HG02623 (cell line): ENCODE data around the gene OPTN.
"Not testable (repeated sequence)": the region's sequence is repeated elsewhere in the genome, so short reads cannot be mapped to it uniquely, and the experiment has no call there.

ENCODE experiments used
- ATAC-seq: cut with Tn5 transposase; IDR thresholded peaks from one replicate; pipeline ENCODE4 v1.9.1; 2021; ENCODE audit warnings: moderate library complexity; ENCODE audit not compliant: unreplicated experiment

Gene OPTN

DNA sequence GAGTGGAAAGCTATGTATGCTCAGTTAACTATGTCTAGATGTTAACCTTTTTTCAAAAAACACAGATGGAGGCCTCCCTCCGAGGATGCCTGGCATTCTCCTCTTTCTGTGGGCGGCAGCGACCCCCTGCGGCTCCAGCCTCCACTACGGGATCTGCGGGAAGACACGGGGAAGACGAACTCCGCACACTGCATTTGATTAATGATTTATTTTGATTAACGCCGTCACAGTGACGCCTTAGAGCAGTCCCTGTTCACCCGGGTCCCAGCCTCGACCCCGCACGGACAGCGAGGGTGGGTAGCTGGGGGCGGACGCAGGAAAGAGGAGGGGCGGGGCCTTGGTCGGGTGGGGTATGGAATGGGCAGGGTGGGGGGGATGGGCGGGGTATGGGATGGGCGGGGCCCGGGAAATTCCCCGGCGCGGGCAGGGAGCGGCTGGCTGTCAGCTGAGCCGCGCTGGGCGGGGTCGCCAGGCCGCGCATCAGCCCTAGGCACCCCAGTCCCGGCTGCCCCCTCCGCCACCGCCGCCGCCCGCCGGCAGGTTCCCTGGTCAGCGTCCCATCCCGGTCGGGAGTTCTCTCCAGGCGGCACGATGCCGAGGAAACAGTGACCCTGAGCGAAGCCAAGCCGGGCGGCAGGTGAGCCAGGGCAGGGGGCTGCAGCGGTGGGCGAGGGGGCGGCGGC lies at the start of gene OPTN:
TSS of gene OPTN (plus strand) at position 498 of the 683 bp plus-strand sequence. CDS start 8,960 bp downstream, outside the sequence.
- ATAC-seq: peak; percentile 60

DNA sequence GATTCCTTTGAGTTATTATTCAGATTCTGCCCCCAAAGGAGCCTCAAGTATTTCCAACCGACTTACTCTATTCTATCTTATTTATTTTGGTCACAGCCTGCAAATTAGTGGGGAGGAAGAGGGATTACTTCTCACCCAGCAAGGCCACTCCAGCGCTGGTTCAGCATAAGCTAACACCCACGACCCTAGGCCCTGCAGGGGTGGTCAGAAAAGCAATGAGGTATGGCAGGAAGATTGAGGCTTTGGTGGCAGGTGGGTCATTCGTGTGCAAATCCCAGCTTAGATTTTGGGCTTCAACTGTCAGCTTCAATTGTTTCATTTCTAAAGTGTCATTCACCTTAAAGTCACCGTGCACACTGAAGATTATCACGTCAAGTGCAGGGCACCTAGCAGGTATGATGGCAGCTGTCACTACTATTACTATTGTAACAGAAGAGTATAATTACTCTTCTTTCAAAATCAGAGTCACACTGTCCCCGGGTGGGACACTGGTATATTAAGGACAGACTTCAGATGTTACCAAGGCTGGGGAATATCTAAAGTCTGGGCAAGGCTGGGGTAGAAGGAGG lies 48.8 kb upstream of the OPTN start:
- no peak for ATAC-seq

DNA sequence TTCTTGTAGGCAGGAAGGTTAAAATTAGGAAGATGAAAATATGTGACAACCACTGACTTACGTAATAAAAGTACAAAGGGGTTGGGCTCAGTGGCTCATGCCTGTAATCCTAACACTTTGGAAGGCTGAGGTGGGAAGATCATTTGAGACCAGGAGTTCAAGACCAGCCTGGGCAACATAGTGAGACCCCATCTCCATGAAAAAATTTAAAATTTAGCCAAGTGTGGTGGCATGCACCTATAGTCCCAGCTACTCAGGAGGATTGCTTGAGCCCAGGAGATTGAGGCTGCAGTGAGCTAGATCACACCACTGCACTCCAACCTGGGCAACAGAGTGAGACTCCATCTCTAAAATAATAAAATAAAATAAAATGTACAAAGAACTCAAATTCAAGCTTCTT lies 46.8 kb upstream of the OPTN start:
- not testable (repeated sequence) for ATAC-seq

DNA sequence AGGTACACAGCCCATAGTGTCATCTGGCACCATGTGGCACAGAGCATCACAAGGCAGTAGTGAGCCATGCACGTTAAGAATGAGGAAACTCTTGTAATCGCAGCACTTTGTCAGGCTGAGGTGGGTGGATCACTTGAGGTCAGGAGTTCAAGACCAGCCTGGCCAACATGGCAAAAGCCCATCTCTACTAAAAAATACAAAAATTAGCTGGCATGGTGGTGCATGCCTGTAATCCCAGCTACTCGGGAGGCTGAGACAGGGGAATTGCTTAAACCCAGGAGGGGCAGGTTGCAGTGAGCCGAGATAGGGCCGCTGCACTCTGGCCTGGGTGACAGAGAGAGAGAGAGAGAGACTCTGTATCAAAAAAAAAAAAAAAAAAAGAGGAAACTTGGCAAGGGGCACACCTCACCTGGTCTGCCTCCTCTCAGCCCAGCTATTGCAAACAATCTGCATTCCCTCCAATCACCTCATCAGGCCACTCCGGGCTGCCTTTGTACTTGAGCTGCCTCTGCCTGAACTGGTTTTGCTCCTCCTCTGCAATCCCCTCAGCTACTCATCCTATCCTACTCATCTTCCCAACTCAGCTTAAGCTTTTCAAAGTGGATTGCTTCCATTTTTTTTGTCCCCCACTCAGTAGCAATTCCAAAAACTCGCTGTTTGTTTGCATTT lies 46.0 kb upstream of the OPTN start:
- ATAC-seq: no peak

DNA sequence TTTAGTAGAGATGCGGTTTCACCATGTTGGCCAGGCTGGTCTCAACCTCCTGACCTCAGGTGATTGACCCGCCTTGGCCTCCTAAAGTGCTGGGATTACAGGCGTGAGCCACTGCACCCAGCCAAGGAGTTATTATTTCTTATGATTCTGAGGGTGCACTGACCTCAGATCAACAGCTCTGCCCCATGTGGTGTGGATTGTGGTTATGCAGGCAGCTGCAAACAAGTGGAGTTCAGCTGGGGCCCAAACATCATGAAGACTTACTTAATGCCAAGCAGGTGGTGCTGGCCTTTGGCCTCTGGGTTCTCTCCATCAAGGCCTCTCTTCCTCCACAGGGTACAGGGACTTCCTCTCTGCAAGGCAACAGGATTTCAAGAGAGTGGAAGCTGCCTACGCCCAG lies 45.1 kb upstream of the OPTN start:
- no peak for ATAC-seq

DNA sequence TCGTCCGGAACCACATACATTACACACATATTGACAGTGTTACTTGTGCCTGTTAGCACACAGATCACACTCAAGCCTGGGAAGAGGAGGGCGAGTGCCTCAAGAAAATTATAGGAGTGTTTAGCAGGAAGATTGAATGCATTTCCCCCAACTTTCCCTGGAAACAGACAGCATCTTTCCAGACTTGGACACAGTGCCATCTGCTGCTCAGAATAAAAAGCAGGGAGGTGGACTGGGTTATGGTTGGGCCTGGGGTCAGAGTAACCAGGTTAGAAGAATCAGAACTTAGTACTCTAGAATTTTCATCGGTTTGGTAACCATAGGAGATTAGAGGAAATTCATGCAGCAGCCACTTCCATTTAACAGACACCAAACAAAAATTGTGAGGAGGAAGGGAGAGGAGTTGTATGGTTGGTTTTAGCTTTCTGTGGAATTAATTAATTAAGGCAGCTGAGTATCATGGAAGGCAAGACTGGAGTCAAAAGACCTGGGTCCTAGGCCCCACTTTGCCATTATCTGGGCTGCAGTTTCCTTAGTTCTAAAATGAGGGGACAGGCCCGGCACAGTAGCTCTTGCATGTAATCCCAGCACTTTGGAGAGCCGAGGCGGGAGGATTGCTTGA lies 43.4 kb upstream of the OPTN start:
- no peak for ATAC-seq

DNA sequence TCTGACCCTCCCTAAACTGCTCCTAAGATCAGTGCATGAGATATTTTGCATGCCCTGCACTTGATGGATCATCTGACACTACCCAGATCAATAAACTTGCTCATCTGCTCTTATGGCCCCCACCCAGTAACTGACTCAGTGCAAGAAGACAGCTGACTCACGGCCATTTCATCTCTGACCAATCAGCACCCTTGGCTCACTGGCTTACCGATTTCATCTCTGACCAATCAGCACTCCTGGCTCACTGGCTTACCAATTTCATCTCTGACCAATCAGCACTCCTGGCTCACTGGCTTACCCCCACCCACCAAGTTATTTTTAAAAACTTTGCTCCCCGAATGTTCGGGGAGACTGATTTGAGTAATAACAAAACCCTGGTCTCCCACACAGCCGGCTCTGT lies 37.2 kb upstream of the OPTN start:
- ATAC-seq: no peak

DNA sequence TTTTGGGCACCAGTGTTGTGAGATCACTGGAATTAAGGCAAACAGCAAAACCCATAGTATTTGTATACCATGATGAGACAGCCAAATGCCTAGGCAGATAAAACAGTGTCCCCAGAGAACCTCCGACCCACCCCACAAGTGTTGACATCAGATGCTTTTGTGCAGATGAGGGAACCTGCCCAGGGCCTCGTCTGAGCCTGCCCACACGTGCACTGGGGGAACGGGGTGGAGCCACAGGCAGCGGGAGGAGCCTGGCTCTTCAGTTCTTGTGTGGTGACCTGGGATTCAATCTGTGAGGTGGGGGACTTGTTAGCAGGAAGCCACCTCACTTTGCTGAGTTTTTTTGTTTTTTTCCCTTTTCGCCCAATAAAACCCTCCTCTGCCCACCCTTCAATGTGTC lies 33.4 kb upstream of the OPTN start:
- no peak for ATAC-seq

DNA sequence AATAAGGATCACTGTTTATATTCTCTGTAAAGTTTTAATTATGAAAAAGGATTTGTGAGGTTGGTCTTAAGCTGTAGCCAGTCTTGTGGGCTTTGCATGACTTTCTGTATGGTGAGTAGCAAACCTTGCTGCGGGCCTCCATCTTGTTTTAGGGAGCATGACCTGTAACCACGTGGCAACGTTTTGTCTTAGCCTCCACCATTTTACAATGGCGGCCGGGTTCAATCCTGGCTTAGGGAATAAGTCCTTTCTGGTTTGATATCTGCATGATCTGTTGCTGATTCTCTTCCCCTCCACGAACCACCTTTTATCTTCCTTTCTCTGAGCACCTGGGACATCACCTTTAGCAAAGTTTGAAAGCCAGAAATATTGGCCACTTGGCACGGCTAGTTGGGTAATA lies 32.5 kb upstream of the OPTN start:
- no peak for ATAC-seq

DNA sequence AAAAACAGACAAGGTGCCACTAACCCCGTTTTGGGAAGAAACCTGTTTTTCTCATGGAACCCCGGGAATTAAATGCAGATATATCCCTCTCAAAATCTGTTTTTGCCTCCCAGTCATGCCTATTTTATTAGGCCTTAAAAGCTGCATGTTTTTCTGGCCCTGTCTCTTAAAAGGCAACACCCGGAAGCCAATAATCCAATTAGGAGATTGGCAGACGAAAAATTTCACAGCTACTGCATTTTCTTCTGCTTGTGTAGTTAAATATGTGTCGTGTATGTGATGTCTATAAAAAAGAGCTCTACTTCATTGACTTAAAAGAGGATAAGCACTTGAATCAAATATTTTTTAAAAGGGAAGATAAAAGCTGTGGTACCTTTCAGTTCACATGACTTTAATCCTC lies 31.9 kb upstream of the OPTN start:
- ATAC-seq: no peak

DNA sequence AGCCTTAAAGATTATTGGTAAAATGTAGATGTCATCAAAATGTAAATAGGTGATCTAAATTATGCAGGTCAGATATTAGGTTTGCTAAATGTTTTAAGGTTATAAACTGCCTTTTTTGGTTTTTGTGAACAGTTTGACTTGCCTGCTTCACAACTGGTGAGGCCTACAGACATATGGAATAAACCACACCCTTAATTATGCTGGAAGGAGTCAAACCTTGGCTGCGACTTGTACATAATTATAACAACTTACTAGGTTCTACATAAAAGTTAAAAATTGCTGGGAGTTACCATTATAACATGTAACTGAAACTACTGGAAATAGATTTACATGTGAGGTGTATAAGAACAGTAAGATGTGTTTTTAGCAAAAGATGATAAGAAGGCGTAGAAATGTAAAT lies 31.5 kb upstream of the OPTN start:
- no peak for ATAC-seq

DNA sequence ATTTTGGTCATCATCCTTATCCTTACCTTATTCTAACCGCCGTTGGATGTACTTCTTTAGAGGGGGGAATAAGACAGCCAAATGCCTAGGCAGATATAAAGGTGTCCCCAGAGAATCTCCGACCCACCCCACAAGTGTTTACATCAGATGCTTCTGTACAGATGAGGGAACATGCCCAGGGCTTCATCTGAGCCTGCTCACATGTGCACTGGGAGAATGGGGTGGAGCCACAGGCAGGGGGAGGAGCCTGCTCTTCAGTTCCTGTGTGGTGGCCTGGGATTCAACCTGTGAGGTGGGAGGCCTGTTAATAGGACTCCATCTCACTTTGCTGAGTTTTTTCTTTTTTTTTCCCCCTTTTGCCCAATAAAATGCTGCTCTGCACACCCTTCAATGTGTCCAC lies 27.6 kb upstream of the OPTN start:
- no peak for ATAC-seq

DNA sequence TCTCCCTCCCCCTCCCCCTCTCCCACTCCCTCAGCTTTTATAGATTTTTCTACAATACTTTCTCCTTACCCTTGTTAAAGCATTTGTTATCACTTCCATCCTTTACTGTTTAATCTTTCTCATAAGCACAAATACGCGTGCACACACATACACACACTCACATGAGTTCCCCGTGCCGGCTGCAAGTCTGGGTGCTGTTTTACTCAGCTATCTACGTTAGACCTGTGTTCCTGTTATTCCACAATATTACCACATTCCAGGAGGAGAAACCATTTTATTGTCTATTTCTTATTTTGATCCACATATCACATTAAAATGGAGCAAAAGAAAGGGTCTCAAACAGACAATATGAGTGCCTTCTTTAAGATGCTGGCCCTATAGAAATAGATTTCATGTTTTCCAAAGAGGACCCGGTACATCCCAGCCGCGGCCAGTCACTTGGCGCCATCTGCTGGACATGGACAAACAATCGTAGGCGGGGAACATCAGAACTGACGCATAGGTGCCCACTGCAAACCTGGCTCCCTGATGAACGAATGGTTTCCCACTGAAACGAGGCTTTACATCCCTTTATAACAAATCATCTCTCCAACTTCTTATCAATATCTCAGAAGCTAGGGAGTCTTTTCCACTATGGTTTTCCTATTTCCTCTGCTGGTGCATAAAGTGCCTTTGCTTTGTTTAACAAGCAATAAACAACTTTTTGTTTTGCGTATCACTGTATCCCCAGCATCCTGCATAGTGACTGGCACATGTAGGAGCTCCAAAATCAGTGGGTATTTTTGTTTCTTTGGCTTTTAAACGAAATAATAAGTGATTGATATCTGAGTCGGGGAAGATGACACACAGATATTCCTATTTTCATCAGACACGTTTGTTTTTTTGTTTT lies 25.2 kb upstream of the OPTN start:
- ATAC-seq: no peak

DNA sequence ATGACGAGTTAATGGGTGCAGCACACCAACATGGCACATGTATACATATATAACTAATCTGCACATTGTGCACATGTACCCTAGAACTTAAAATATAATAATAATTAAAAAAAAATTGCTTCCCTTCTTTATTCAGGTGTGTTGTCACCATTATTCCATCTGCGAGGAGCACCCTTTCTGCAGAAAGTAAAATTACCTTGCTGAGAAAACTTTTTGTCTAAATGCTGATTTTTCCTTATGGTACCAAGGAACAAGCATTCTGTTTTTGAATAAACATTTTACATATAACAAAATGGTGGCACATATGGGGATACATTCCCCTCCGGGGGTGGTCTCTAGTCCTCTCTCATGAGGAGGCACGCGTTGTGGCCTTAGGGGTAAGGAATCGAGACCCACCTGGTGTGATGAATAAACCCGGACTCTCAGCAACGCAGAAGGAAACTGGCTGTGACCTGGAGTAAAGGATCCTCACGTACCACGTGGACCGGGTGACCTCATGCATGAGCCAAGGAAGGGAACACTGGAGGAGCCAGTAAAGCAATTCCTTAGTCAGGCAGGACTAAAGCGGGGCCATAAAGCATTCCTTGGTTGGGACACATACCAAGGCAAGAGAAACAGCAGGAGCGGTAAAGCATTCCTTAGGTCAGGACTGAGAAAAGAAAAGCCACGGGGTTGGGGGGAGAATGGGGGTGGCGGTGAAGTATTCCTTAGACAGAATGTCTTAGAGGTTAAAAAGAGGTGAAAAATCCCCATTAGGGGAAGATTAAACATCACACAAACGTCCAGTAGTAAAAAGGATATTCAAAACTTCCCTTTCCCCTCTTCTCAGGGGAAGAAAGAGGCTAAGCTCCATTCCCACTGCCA lies 20.8 kb upstream of the OPTN start:
- ATAC-seq: no peak

DNA sequence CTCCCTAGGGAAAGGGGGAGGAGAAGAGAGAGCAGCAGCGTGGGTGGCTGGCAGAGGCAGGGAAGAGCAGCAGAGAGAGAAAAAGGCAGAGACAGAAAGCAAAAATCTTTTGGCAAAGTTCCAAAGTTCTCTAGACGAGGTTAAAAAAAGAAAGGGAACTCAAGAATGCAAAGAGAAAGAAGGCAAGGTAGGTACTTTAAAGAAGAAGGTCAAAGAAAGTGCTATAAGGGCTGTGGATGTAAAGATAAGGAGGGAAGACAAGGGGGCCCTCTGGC lies 20.2 kb upstream of the OPTN start:
- no peak for ATAC-seq

DNA sequence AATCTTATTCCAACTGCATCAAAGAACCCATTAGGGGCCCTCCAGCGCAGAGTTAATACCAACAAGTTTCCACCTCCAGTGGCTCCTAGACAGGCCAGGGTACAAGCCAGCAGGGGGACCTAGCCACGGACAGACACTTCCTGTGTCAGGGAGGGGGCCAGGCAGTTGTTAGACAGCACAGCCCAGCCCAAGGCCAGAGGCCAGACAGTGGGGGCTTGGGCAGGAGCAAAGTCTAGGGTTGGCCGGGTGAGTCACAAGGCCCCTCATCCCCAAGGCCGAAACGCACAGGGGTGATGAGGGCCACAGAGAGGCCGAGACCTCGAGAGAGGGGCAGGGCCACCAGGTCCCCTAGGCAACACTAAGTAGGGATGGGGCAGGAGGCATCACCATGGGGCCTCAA lies 19.3 kb upstream of the OPTN start:
- ATAC-seq: no peak

DNA sequence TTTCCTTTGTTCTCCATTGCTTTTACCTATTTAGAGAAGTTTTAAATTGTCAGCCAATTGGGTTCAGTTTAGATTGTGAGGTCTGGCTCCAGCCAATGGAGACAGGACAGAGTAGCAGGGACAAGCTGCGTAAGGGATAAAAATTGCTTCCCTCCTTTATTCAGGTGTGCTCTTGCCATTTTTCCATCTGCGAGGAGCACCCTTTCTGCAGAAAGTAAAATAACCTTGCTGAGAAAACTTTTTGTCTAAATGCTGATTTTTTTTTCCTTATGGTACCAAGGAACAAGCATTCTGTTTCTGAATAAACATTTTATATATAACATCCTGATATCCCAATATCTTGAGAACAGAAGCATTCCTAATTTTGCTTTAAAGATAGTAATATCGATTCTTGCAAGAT lies 16.3 kb upstream of the OPTN start:
- not testable (repeated sequence) for ATAC-seq

DNA sequence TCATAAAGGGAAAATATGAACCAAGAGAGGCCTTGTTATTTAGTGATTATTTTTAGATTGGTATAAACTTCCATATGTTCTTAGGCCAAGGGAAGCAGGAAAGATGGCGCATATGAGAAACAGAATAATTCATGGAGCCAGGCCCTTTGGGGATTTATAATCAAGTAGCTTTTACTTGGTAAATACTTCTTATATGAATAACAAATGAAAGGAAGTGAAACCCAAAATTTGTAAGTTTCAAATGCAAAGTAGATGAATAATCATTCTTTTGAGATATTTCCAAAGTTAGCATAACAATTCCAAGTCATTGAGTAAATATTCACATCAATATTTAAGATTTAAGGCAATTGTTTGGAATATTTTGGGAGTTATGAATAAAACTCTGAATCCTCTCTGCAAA lies 13.9 kb upstream of the OPTN start:
- no peak for ATAC-seq

DNA sequence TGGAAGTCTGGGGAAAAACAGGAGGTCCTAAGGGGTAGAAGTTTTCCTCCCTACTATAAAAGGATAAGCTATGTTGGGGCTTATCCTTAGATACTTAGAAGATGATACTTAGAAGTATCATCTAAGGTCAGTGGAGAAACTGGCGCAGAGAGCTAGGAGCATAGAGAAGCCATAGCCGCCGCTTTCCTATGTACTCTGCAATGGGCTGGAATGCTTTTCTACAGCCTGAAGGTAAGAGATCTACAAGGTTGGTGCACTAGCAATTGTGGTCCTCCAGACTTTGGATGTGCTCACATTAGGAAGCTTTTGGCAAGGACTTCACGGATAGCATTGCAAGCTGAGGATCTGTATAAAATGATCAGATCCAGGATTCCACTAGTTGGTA lies 12.4 kb upstream of the OPTN start:
- ATAC-seq: no peak

DNA sequence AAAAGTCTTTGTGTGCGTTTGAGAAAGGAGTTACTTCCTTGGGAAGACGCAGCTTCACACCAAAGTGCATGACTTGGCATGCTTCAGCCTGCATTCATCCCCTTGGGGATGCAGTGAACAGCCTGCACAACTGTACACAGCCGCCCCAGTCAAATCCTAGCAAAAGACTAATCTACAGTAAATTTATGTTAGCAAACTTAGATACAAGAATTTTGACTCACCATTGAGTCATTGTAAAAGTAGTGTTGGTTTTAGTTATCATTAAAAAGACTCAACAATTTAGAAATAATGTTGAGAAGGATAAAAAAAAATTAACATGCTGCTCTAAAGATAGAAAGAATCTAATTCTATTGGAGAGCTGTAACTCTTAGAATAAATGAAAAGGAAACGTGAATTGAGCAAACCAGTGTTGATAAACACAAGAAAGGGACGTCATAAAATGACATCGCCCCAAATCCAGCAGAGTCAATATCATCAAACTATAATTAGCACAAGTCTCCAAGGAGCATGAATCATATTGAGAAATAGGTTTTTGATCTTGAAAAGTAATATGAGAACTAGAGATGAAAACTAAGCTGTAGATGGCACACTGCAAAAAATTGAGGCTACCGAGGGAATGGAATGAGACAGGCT lies 11.9 kb upstream of the OPTN start:
- no peak for ATAC-seq
